GM19328 (cell line): ENCODE results near the gene FAM78B.

ENCODE experiments used
- ATAC-seq: cut with Tn5 transposase; IDR thresholded peaks from one replicate; pipeline ENCODE4 v1.9.1; 2021; ENCODE audit warnings: mild to moderate bottlenecking, moderate library complexity; ENCODE audit not compliant: unreplicated experiment

FAM78B gene

GRCh38 chr1:166164995-166165660, 1.7 kb downstream of the FAM78B start:
- ATAC-seq, result no peak

- ATAC-seq, result no peak
Measured at GRCh38 chr1:166164646-166164994, 2.2 kb downstream of the FAM78B start.

- ATAC-seq, result no peak
Measured at GRCh38 chr1:166159656-166160055, 7.1 kb downstream of the FAM78B start.

- no peak for ATAC-seq
Measured at GRCh38 chr1:166156674-166157073, 10.1 kb downstream of the FAM78B start.

- no peak for ATAC-seq
Measured at GRCh38 chr1:166155108-166155507, 11.7 kb downstream of the FAM78B start.

GRCh38 chr1:166153525-166154314, 13.1 kb downstream of the FAM78B start:
- ATAC-seq, result no peak

- no peak for ATAC-seq
Measured at GRCh38 chr1:166152978-166153377, 13.8 kb downstream of the FAM78B start.

- no peak for ATAC-seq
Measured at GRCh38 chr1:166151804-166152203, 15.0 kb downstream of the FAM78B start.

- no peak for ATAC-seq
Measured at GRCh38 chr1:166145499-166145898, 21.3 kb downstream of the FAM78B start.

GRCh38 chr1:166141969-166142368, 24.8 kb downstream of the FAM78B start:
- ATAC-seq, result no peak

- ATAC-seq, result no peak
Measured at GRCh38 chr1:166140251-166140650, 26.6 kb downstream of the FAM78B start.

GRCh38 chr1:166139735-166140134, 27.1 kb downstream of the FAM78B start:
- no peak for ATAC-seq

- no peak for ATAC-seq
Measured at GRCh38 chr1:166136699-166137401, 30.0 kb downstream of the FAM78B start.

- no peak for ATAC-seq
Measured at GRCh38 chr1:166136222-166136621, 30.6 kb downstream of the FAM78B start.

GRCh38 chr1:166133857-166134256, 32.9 kb downstream of the FAM78B start:
- ATAC-seq, result no peak

GRCh38 chr1:166133276-166133841, 33.4 kb downstream of the FAM78B start:
- no peak for ATAC-seq

GRCh38 chr1:166132496-166132895, 34.3 kb downstream of the FAM78B start:
- ATAC-seq, result no peak

GRCh38 chr1:166129006-166129405, 37.8 kb downstream of the FAM78B start:
- ATAC-seq, result no peak

- no peak for ATAC-seq
Measured at GRCh38 chr1:166128195-166128594, 38.6 kb downstream of the FAM78B start.

GRCh38 chr1:166127003-166127402, 39.8 kb downstream of the FAM78B start:
- no peak for ATAC-seq

GRCh38 chr1:166122873-166123466, 43.8 kb downstream of the FAM78B start:
- no peak for ATAC-seq
